Stomach (tissue), 9 donors: ENCODE data around the gene ARV1. TPM values are rescaled to one million over a fixed set of nuclear protein-coding genes. Genes with fewer than 3 reads are reported as not detected.
"Not testable (repeated sequence)": the region's sequence is repeated elsewhere in the genome, so short reads cannot be mapped to it uniquely, and the experiment has no call there.

Experiments used
- DNase-seq, 2 donors: peaks; one replicate each; pipeline versions ENCODE4 v3.0.0 to v3.0.0-alpha.2; 2013 to 2019
- H3K27ac ChIP-seq, 5 donors: fragments of 200-600 bp in 4 of 5; sonication (generic) in 4 of 5; one replicate each; pipeline ENCODE4 v1.5.1; 2013 to 2019; ENCODE audit warnings: mild to moderate bottlenecking in 1 of 5, moderate library complexity in 1 of 5
- H3K27me3 ChIP-seq, 3 donors: fragments of 200-600 bp; sonication (generic); one replicate each; pipeline ENCODE4 v1.5.1; 2017 to 2019; ENCODE audit warnings: mixed run types in 1 of 3
- H3K36me3 ChIP-seq, 4 donors: fragments of 200-600 bp; sonication (generic); 1 replicate in 3 of 4; 2 replicates in 1 of 4; pipeline ENCODE4 v1.5.1; 2016 to 2019
- H3K4me1 ChIP-seq, 4 donors: fragments of 200-600 bp; sonication (generic); one replicate each; pipeline ENCODE4 v1.5.1; 2016 to 2019
- H3K4me3 ChIP-seq, 4 donors: fragments of 200-600 bp; sonication (generic) in 3 of 4; one replicate each; pipeline ENCODE4 v1.5.1; 2016 to 2019; ENCODE audit warnings: mild to moderate bottlenecking in 1 of 4
- H3K9me3 ChIP-seq, 4 donors: fragments of 200-600 bp; sonication (generic); one replicate each; pipeline ENCODE4 v1.5.1; 2016 to 2019
- EP300 ChIP-seq: sonication (generic); formaldehyde crosslinking; IDR thresholded peaks from one replicate; pipeline ENCODE4 v1.6.1; 2017; ENCODE audit warnings: antibody characterized with exemption
- POLR2A ChIP-seq, 4 donors: fragments of 450-650 bp; IDR thresholded peaks; one replicate each; pipeline ENCODE4 v1.6.1; 2016; ENCODE audit warnings: antibody characterized with exemption in 4 of 4, control low read depth in 2 of 4, mild to moderate bottlenecking in 1 of 4, moderate library complexity in 1 of 4
- POLR2AphosphoS5 ChIP-seq, 3 donors: sonication (generic); formaldehyde crosslinking; IDR thresholded peaks; one replicate each; pipeline ENCODE4 v1.6.1; 2016; ENCODE audit warnings: antibody characterized with exemption in 3 of 3
- WGBS, 5 donors: extraction: QIAGEN DNeasy Blood & Tissue Kit in 3 of 5; methylation state at CpG; one replicate each; pipeline versions ENCODE4 v1.1.5 to v1.1.7; 2013 to 2018; 5-methylcytosine and 5-hydroxymethylcytosine counted together
- intact Hi-C: fragments of 100-400 bp; cut with DNase I; formaldehyde crosslinking; loops from one replicate; pipeline ENCODE4 v1.15.1; 2023; ENCODE audit warnings: low total_unique reads
- polyA plus RNA-seq, 3 donors: library from polyadenylated mRNA; stranded (reverse); fragments of 200-250 nt; gene quantifications; one replicate each; pipeline ENCODE4 v1.2.3, GENCODE V29; 2013
- total RNA-seq, 5 donors: library from RNA; depleted of rRNA; stranded (reverse); fragments of >200 nt; gene quantifications; one replicate each; pipeline versions ENCODE4 v1.1.0 to v1.2.3, GENCODE V29; 2014 to 2016
- TF ChIP-seq, protein P1 (sequence below), 7 experiments: fragments of 450-650 bp in 4 of 7; fragments of 200-600 bp in 3 of 7; sonication (generic) in 3 of 7; IDR thresholded peaks; one replicate each; pipeline ENCODE4 v1.5.1; 2016 to 2019; ENCODE audit warnings: antibody characterized with exemption in 7 of 7, control low read depth in 2 of 7, mild to moderate bottlenecking in 1 of 7
- donor health status: healthy with polysubstance abuse.
- donor health status: Bipolar disorder and iron deficiency.
- donor health status: healthy.

Gene ARV1
- total and polyA plus RNA-seq, 8 donors: 11.0 to 38.8 (median 18.8) TPM

DNA sequence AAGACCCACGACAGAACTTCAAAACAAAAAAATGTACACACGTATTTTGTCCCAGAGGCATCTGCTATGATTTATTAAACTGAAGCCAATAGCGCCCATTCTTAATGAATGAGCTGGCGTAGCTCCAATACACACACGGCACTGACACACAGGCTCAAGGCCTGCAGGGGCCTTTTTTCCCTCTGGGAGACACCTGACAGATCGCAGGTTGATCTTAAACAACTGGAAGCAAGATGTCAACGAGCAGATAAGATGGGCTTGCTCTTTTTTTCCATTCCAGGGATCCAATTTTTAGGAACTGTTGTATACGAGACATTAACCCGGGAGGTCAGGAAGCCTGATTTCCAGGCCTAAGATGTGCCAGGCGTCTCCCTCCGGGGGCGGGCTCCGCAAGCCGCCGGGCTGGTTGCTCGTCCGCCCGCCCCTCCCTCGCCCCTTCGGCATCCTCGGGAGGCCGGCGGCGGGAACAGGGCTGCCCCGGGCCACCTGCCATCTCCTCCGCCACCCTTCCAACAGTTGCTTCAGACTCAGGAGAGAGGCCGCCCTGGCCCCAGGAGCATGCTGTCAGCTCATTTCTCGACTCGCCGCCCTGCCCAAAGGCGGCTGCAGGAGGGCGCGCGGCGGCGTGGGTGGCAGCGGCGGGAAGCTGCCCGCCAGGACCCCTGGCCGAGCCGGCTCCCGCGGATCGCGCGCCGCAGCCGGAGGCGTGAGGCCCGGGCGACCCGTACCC is 968 bp upstream of the ARV1 start:
- Histone ChIP-seq H3K27ac (peak overlapping the region; percentile 78 to 92 (median 85)), H3K9me3 (no peaks in the 10 kb centered on the region), H3K27me3 (no peaks in the 10 kb centered on the region), H3K4me3 (peak overlapping the region; percentile 86 to 97 (median 90)), H3K4me1 (peaks cover 8 to 49% (median 34%) of the 10 kb centered on the region in 4 donors), H3K36me3 (peaks cover 0 to 24% (median 12%) of the 10 kb centered on the region in 4 donors)
- no peak for TF ChIP-seq POLR2AphosphoS5 (IDR thresholded peaks at IDR 0.05)
- intact Hi-C loops: no loop called here
- peak; percentile 58 to 73 for DNase-seq
- WGBS, 5 donors: 1% methylated on average over 18 to 52 of the region's 52 CpGs

DNA sequence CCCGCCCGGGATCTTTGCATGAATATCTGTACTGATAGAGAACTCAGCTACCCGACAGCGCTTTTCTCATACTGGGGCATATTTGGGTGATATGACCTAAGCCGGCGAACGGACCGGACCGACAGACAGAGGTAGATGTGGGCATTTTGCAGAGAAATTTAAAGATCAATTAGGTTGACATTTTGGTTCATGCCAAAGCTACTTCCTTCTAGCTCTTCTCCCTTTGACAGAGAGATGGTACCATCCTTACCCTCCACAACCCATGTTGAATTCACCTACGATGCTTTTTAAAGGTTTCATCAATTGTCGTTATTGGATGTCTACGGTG is 459 bp downstream of the ARV1 start:
- Histone ChIP-seq H3K27ac (peak overlapping the region; percentile 64 to 92 (median 79)), H3K27me3 (no peaks in the 10 kb centered on the region), H3K4me1 (peaks cover 6 to 46% (median 38%) of the 10 kb centered on the region in 4 donors), H3K4me3 (peak overlapping the region; percentile 86 to 97 (median 90)), H3K9me3 (no peaks in the 10 kb centered on the region), H3K36me3 (peaks cover 0 to 24% (median 12%) of the 10 kb centered on the region in 4 donors)
- TF ChIP-seq EP300 (no peak), POLR2A (IDR thresholded peaks at IDR 0.05) (no peak), POLR2AphosphoS5 (IDR thresholded peaks at IDR 0.05) (no peak)
- TF ChIP-seq, protein P1, sequence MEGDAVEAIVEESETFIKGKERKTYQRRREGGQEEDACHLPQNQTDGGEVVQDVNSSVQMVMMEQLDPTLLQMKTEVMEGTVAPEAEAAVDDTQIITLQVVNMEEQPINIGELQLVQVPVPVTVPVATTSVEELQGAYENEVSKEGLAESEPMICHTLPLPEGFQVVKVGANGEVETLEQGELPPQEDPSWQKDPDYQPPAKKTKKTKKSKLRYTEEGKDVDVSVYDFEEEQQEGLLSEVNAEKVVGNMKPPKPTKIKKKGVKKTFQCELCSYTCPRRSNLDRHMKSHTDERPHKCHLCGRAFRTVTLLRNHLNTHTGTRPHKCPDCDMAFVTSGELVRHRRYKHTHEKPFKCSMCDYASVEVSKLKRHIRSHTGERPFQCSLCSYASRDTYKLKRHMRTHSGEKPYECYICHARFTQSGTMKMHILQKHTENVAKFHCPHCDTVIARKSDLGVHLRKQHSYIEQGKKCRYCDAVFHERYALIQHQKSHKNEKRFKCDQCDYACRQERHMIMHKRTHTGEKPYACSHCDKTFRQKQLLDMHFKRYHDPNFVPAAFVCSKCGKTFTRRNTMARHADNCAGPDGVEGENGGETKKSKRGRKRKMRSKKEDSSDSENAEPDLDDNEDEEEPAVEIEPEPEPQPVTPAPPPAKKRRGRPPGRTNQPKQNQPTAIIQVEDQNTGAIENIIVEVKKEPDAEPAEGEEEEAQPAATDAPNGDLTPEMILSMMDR (IDR thresholded peaks at IDR 0.05): no peak
- 2 to 5% (median 3%) methylated on average over 12 of the region's 12 CpGs for WGBS, 5 donors
- intact Hi-C loops: no loop called here
- DNase-seq: no peak

DNA sequence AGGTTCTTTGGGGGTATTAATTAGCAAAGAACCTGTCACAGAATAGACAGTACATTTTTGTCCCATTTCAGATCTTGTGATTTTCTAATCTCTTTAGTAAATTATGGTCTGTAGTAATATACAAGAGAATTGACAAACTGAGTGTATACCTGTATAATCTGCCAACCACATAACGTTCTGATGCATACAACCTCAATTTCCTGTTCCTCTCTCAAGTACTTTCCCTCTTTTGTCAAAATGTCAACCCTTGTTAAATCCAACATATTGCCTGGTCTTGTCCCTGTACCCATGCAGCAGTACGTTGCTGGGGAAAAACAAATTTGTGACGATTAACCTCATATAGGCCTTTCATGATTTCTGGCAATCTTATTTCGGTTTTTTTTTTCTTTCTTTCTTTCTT is 1.1 kb downstream of the ARV1 start:
- Histone ChIP-seq H3K4me1 (peaks cover 6 to 50% (median 40%) of the 10 kb centered on the region in 4 donors), H3K36me3 (peaks cover 0 to 24% (median 12%) of the 10 kb centered on the region in 4 donors), H3K27me3 (no peaks in the 10 kb centered on the region), H3K27ac (peak overlapping the region in 2 of 5 donors; percentile 79 to 86), H3K9me3 (no peaks in the 10 kb centered on the region), H3K4me3 (peak overlapping the region; percentile 86 to 97 (median 90))
- intact Hi-C loops: no loop called here
- DNase-seq: no peak
- WGBS, 5 donors: 53 to 67% (median 58%) methylated on average over 4 of the region's 4 CpGs
- TF ChIP-seq, protein P1 (IDR thresholded peaks at IDR 0.05): no peak
- TF ChIP-seq POLR2AphosphoS5 (IDR thresholded peaks at IDR 0.05) (no peak), POLR2A (IDR thresholded peaks at IDR 0.05) (no peak)

DNA sequence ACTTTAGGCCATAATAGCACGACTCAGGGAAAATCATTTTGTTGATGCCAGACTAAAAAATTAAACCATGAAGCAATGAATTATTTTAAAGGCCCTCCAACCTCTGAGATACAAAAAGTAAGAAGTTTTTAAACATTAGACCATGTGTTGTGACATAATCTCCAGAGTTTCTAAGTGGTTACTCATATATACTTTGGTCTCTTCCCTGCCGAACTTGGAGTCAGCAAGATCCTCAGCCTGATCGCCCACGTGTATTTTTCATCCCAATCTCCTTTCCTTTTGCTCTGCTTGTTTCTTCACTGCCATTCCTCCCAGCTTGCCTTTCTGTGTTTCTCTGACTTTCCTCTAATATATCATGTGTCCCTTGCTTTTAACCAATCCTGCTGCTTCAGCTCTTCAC is 3.8 kb downstream of the ARV1 start:
- Histone ChIP-seq H3K4me1 (peaks cover 6 to 44% (median 32%) of the 10 kb centered on the region in 4 donors), H3K36me3 (peaks cover 0 to 15% (median 4%) of the 10 kb centered on the region in 4 donors), H3K4me3 (no peak overlapping the region), H3K27me3 (no peaks in the 10 kb centered on the region), H3K27ac (peak overlapping the region in 1 of 5 donors; percentile 44), H3K9me3 (no peaks in the 10 kb centered on the region)
- no peak for DNase-seq
- intact Hi-C loops: no loop called here
- TF ChIP-seq EP300 (no peak), POLR2AphosphoS5 (IDR thresholded peaks at IDR 0.05) (no peak), POLR2A (IDR thresholded peaks at IDR 0.05) (no peak)
- TF ChIP-seq, protein P1 (IDR thresholded peaks at IDR 0.05): no peak
- WGBS, 5 donors: 54 to 86% (median 69%) methylated on average over 4 of the region's 4 CpGs

DNA sequence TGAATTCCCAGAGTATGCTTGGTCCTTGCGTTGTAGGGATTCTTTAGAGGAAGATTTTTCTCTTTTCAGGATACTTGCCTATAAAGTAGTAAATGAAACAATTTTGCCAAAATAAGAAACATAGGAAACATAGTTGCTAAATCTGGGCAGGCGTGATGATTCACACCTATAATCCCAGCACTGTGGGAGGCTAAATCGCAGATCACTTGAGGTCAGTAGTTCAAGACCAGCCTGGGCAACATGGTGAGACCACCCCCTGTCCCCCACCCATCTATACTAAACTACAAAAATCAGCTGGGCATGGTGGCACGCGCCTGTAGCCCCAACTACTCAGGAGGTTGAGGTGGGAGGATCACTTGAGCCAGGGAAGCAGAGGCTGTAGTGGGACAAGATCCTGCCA is 4.9 kb downstream of the ARV1 start:
- no peak for TF ChIP-seq EP300
- TF ChIP-seq POLR2AphosphoS5 (IDR thresholded peaks at IDR 0.05): no peak
- TF ChIP-seq, protein P1 (IDR thresholded peaks at IDR 0.05): no peak
- TF ChIP-seq POLR2A (IDR thresholded peaks at IDR 0.05): no peak
- intact Hi-C loops: no loop called here
- Histone ChIP-seq H3K9me3 (no peaks in the 10 kb centered on the region), H3K4me3 (no peak overlapping the region), H3K27me3 (no peaks in the 10 kb centered on the region), H3K4me1 (peaks cover 6 to 49% (median 27%) of the 10 kb centered on the region in 4 donors), H3K36me3 (peaks cover 0 to 15% (median 4%) of the 10 kb centered on the region in 4 donors), H3K27ac (peak overlapping the region in 3 of 5 donors; percentile 5 to 56 (median 44))
- DNase-seq: no peak
- WGBS, 5 donors: 88 to 93% (median 91%) methylated on average over 5 of the region's 5 CpGs

DNA sequence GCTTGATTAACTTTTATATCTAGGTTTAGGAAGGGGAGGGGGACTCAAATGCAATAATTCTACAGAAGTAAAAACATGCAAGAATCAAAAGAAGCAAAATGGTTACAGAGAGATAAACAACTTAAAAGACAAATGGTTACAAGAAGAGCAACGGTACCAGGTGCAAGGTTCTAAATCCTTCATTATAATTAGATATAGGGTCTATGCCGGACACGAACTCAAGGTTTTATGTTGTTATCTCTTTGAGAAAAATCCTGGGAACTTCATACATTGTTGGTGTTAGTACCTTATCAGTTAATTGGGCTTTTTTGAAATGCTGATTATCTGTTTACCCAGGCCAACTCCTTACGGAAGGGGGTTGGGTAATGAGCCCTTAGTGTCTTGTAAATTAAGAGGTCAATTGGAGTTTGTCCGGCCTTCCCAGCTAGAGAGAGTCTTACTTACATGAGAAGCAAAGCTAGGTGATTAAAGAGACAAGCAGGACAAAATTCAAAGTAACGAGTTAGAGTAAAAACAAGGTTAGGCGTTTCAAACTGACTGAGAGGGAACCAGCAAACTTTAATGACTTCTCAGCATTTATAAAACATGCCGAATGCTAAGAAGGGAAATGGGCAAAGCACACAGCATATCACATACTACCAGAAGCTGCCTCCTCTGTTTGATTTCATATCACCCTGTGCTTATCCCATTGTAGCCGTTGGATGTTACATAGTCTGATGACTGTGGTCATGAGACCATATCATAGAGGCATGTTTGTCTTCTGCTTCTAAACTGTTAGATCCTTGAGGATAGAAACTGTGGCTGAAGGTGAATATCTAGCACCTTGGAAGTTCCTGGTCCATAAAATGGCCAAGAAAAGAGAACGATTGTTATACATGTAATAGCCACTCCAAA is 6.0 kb downstream of the ARV1 start:
- H3K27me3 ChIP-seq, DNase-seq, intact Hi-C loops, H3K4me3 ChIP-seq, H3K9me3 ChIP-seq: not testable (repeated sequence)
- peaks cover 0 to 18% (median 4%) of the 10 kb centered on the region in 4 donors for H3K36me3 ChIP-seq
- peak overlapping the region in 3 of 5 donors; percentile 11 to 41 (median 35) for H3K27ac ChIP-seq
- H3K4me1 ChIP-seq: peaks cover 6 to 42% (median 22%) of the 10 kb centered on the region in 4 donors
- WGBS, 5 donors: 27 to 53% (median 46%) methylated on average over 10 of the region's 10 CpGs
